GM18868 (cell line): Measurements from ENCODE around the gene MYH14.

Experiments used
- ATAC-seq: cut with Tn5 transposase; IDR thresholded peaks from one replicate; pipeline ENCODE4 v1.9.1; 2021; ENCODE audit warnings: mild to moderate bottlenecking, moderate library complexity; ENCODE audit not compliant: unreplicated experiment

The MYH14 gene

GRCh38 chr19:50192463-50193211, 10.8 kb upstream of the MYH14 start:
- ATAC-seq = no peak

- ATAC-seq = no peak
Measured at GRCh38 chr19:50195224-50195623, 8.2 kb upstream of the MYH14 start.

GRCh38 chr19:50196322-50196932, 7.0 kb upstream of the MYH14 start:
- ATAC-seq = no peak

- ATAC-seq = no peak
Measured at GRCh38 chr19:50197348-50197747, 6.1 kb upstream of the MYH14 start.

GRCh38 chr19:50198431-50199258, 4.8 kb upstream of the MYH14 start:
- ATAC-seq = no peak

- ATAC-seq = no peak
Measured at GRCh38 chr19:50199259-50199555, 4.2 kb upstream of the MYH14 start.

- ATAC-seq = no peak
Measured at GRCh38 chr19:50202386-50202785, 1.0 kb upstream of the MYH14 start.

- ATAC-seq = no peak
Measured at GRCh38 chr19:50202962-50203280, 501 bp upstream of the MYH14 start.

- no peak for ATAC-seq
Measured at GRCh38 chr19:50204081-50204428, 633 bp downstream of the MYH14 start.

GRCh38 chr19:50204811-50205675, 1.6 kb downstream of the MYH14 start:
- ATAC-seq = no peak

- no peak for ATAC-seq
Measured at GRCh38 chr19:50205681-50206138, 2.3 kb downstream of the MYH14 start.

GRCh38 chr19:50206191-50206590, 2.8 kb downstream of the MYH14 start:
- no peak for ATAC-seq

GRCh38 chr19:50207730-50208129, 4.3 kb downstream of the MYH14 start:
- no peak for ATAC-seq

- ATAC-seq = no peak
Measured at GRCh38 chr19:50209131-50209530, 5.7 kb downstream of the MYH14 start.

- no peak for ATAC-seq
Measured at GRCh38 chr19:50210425-50210824, 7.0 kb downstream of the MYH14 start.

- ATAC-seq = no peak
Measured at GRCh38 chr19:50213925-50214324, 10.5 kb downstream of the MYH14 start.

- ATAC-seq = no peak
Measured at GRCh38 chr19:50214699-50215543, 11.5 kb downstream of the MYH14 start.

- ATAC-seq = no peak
Measured at GRCh38 chr19:50215820-50216219, 12.4 kb downstream of the MYH14 start.

GRCh38 chr19:50221087-50221486, 17.7 kb downstream of the MYH14 start:
- no peak for ATAC-seq

- no peak for ATAC-seq
Measured at GRCh38 chr19:50222691-50223438, 19.4 kb downstream of the MYH14 start.
